Measurements from ENCODE around the gene HHATL. TPM values are rescaled to one million over a fixed set of nuclear protein-coding genes. Genes with fewer than 3 reads are reported as not detected.
A peak's percentile ranks its signal among the peaks of the same experiment; 100 is the strongest.

Gene HHATL
- total RNA-seq, 1 donor from 2014 or later: 3.9 TPM

DNA sequence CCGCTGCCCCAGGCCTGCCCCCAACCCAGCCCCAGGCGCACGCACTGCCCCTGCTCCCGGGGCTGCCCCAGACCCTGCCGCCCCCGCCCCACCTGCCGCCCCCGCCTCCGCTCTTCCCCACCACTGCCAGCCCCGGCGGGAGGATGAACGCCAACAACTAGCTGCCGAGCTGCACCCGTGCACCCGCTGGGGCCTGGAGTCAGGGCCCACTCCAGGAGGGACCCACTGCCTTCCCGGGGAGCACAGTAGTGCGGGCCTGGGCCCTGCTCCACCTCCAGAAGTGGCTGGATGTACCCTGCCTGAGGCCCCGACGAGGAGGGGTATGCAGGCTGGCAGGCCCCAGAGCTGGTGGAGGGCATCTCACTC is 38.2 kb downstream of the HHATL start:
- DNase-seq: no peak

DNA sequence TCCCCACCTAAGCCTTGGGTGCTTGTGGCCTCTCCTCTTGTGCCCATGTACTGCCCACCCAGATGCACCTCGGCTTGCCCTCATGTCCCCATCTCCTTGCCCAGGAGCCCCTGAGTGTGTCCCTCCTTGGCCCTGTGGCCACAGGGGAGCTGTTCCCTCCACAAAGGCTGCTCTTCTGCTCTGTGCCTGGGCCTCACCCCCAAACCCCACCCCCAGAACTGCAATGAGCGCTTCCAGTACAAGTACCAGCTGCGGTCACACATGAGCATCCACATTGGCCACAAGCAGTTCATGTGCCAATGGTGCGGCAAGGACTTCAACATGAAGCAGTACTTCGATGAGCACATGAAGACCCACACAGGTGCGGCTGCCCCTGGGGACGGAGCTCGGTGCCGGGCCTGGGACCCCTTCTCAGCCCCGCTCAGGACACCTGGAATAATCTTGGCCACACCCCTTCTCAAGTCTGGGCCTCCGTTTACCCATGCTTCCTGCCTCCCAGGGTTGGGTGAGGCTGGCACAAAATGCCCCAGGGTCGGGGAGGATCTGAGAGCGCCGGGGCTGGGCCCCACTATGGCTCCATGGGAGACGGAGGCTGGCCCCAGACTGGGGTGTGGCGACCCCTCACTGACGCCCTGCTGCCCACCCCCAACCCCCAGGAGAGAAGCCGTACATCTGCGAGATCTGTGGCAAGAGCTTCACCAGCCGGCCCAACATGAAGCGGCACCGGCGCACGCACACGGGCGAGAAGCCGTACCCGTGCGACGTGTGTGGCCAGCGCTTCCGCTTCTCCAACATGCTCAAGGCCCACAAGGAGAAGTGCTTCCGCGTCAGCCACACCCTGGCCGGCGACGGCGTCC is 38.8 kb downstream of the HHATL start:
- no peak for DNase-seq

DNA sequence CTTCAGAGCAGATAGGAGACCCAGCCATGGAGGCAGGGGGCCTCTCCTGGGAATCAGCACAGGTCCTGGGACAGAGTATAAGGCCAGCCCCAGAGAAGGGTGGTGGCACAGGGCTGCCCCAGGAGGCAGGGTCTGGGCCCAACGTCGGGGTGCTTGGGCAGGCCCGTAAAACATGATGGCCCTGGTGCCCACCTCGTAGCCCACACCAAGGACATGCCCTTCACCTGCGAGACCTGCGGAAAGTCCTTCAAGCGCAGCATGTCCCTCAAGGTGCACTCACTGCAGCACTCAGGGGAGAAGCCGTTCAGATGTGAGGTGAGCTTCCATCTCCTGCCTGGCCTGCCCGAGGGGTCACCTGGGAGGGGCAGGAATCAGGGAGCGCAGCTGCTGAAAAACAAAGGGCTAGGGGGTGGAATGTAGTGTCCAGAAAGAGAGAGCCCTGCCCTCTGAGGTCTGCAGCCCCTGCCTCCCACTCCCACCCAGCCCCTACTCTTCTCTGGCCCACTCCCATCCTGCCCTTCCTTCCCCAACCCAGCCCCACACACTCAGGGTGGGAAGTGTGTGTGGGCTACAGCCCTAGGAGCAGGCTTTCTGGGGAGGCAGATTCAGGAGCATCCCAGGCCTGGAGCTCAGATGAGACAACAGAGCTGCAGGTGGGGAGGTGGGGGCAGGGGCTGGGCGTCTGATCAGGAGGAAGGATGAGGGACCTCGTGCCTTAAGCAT is 39.6 kb downstream of the HHATL start:
- DNase-seq: no peak

- DNase-seq: no peak
Measured at GRCh38 chr3:42662037-42662812, 40.4 kb downstream of the HHATL start.

DNA sequence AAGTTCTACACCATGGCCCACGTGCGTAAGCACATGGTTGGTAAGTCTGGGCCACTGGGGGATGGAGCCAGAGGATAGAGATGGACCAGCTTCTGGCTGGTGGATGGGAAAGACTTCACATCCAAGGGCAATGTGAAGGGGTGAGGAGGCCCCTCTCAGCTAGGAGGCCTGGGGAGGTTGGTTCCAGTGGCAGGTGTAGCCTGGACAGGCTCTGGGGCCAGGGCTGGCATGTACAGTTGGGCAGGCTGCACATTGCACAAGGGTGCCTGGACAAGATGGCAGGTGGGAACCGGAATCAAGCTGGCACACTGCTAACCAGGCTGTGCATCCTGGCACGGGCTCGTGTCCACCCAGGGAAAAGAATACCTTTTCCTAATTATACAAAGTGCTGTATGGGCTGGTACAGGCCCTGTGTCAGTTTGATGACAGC is 41.0 kb downstream of the HHATL start:
- no peak for DNase-seq

DNA sequence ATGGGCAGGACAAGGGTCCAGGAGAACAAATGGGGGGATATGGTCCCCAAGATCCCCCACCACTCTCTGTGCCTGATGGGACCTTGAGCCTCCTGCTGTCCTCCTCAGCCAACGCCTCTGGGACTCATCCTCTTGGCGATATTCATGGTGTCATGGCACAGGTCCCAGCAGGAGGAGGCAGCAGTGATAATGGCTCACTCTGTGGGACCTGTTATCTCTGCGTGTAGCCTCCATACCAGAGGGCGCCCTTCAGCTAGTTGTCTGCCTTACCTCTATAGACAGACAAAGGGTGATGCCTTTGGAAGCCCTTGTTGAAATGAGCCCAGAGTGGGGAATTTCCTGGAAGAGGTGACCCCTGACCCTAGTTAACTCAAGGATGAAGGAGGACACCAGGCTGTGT is 41.7 kb downstream of the HHATL start:
- no peak for DNase-seq

DNA sequence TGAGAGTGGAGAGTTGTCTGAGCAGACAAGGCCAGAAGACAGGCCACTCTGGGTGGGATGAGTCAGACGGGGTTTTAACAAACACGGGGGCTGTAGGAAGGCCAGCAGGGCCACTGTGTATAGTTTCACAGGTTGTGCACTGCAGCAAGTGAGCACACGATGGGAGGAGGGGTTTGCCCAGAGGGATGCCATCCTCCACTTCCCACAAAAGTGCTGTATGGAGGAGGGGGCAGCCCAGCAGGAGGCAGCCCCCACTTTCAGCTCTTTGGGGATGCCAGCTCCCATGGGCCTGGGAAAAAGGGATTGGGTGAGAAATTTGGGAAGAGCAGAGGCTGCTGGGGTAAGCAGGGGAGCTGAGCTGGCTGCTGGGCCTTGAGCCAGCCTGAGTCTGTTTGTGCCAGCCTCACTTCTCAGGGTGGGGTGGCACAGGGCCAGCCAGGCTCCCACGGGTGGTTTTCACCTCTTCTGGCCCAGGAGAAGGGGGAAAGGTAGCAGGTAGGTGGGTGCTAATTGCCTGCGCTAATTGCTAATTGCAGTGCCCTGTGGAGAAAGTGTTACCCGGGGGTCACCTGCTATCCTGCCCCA is 42.4 kb downstream of the HHATL start:
- no peak for DNase-seq

DNA sequence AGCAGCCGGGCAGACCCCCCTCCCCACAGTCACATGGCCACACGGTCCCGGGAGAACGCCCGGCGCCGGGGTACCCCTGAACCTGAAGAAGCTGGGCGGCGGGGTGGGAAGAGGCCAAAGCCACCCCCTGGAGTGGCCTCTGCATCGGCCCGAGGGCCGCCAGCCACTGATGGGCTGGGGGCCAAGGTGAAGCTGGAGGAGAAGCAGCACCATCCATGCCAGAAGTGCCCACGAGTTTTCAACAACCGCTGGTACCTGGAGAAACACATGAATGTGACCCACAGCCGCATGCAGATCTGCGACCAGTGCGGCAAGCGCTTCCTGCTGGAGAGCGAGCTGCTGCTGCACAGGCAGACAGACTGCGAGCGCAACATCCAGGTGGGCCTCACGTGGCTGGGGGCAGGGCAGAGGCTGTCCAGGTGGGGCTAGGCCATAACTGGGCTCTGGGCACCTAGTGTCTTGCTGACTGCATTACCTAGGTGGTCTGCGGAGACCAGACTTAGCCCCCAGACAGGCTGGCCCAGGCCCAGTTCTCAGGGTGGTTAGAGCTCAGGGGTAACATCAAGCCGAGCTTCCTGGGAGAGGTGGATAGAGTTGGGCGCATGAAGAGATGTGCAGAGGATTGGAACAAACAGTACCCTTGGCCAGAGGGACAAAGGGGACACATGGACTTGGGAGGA is 43.0 kb downstream of the HHATL start:
- no peak for DNase-seq

- DNase-seq: no peak
Measured at GRCh38 chr3:42658771-42659390, 43.7 kb downstream of the HHATL start.

- no peak for DNase-seq
Measured at GRCh38 chr3:42658091-42658770, 44.4 kb downstream of the HHATL start.

- DNase-seq: no peak
Measured at GRCh38 chr3:42657675-42658074, 44.9 kb downstream of the HHATL start.

DNA sequence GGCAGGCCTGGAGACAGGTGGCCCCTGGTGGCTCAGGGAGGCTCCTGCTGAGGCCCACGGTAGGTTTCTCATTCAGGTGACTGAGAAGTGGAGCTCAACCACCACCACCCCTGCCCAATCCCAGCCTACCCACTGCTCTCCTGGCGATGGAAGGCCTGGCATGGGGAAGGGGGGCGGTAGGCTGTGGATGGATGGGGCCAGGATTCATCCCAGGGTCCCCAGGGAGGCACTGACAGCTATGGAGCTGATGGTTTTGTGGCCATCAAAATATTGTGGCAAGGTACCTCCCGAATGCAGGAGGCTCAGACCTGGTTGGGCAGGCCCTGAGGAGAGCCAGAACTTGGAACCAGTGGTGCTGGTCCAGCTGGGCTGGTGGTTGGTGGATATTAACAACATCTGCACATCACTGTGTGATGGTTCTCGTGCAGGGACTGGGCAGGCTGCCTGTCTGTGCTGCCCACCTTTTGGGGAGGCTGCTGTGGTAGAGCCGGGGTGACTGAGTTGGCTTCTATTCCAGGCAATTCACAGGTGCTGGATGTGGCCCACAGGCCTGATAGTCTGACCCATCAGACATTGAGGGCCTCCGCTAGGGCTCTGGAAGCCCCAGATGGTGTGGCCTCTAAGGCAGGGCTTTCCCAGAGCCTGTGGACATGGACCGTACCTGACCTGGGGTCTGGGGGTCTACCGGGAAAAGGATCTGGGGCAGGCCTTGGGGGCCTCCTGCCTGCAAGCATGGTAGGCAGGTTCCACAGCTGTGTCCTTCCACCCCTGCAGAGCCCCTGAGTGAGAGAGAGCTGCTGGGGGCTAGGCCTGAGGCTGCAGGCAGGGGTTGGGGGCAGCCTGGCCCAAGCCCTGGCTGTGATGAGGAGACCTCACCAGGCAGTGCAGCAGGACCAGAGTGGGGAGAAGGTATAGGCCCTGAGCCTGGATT is 45.7 kb downstream of the HHATL start:
- DNase-seq: no peak

DNA sequence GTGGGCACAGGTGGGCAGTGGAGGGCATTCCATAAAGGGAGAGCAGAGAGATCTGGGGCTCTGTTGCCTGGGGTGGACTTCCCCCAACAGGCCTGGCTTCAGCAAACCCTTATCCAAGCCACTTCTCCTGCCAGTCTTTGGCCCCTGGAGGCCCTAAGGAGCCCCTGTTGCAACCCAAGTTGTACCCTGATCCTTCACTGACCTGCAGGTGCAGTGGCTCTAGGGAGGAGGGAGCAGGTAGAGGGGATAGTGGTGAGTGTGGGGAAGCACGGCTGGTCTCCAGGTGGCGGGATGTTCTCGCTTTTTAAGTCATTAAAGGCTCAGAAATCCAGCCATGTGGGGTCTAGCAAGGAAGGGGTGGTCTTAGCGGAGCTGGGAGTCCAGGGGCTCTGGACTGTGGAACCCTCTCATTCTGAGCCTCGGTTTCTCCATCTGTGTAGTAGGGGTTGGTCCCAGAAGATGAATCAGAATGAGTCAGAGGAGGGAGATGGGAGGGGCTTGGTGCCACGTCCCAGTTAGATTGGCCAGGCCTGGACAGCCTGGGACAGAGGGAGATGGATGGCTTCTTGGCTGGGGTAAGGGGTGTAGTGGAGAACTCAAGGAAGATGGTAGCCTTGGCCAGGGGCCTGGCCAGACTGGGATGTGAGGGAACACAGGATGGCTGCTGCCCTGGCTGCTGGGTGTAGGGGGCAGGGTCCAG is 46.5 kb downstream of the HHATL start:
- DNase-seq: no peak

DNA sequence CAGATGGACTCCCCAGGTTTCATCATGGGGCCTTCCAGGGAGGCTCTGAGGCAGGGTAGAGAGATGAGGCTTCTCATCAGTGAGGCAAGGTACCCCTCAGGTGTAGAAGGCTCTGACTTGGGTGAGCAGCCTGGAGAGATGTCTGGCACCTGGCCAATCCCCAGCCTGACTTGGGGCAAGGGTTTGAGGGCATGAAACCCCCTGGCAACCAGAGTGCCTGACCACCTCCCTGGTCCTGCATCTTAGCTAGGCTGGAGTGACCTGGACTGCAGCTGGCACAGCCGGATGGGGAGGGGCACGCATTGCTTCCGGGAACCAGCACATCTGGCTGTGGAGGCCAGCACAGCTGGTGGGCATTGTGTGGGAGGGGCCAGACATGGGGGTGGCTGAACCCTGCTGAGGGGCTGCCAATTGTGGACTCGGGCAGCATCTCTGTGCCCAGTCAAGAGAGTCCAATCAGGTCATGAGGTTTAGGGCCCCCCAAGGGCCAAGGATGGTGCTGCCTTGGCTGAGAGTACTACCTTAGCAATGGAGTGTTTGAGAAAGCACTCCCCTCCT is 47.2 kb downstream of the HHATL start:
- DNase-seq: peak; percentile 20

DNA sequence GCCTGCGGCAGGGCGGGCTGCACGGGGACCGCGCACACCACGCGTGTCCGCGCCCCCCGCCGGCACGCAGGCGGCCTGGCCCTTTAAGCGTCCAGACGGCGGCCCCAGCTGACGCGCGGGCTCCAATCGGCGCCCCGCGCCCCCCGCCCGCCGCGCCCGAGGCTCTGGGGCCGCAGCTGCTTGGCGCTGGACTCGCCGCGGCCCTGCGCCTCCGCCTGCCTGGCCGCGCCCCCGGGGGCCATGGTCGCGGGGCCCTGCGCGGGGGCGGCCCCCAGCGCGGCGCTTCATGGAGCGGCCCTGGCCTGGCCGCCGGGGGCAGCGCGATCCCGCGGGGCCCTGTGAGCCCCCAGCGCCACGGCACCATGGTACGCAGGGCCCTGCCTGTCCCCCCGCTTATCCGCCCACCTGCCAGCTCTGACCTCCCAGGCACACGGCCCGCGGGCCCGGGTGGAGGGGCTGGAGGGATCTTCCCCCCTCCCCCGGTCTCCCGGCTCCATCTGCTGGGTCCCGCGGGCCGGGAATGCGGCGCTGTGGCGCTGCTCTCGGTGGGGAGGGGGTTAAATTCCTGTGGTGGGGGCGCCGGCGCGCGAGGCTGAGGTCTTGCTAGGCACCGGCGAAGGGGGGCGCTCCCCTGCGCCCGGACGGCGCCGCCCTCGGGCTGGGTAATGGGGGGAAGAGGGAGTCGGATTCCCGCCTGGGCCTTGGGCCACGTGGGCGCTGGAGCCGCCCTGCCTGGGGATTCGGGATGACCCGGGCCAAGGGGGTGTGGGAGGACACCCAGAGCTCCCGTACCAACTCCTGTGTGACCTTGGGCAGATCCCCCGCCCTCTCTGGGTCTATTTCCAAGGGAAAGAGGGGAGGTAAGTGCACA is 48.0 kb downstream of the HHATL start:
- DNase-seq: no peak

DNA sequence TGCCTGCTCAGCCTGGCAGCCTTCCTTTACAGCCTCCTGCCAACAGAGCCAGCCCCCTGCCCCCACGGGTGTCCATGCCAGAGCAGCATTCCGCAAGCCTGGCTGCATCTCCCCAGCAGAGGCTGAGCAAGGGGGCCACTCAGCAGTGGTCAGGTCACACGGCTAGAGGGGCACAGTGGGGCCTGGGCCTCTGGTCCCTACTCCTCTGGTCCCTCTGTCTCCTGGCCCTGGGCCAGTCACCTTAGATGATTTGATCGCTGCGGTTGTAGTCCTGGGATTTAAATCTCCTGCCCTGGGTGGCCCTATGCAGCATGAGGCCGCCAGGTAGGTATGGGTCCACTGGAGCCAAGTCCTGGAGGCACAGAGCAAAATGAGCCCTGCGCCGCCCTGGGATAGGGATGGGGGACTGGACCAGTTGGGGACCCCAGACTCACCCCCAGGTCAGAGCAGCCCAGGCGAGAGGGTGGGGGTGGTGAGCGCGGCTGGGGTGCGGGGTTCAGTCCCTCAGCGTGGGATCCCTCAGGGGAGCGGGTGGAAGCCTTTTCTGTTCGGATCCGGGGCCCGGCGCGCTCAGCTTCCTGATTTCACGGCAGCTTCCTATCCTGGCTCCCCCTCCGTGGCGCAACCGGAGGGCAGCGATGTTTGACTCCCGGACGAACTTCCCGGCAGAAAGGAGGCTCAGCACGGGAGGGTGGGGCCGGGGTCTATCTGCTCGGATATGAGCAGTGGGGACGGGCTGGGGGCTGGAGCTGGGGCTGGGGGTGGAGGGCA is 48.9 kb downstream of the HHATL start, which contains the start of gene ZBTB47:
TSS of gene ZBTB47 (plus strand) at position 138 of the 771 bp plus-strand sequence. CDS start 4,659 bp downstream, outside the sequence.
- DNase-seq: no peak

- no peak for DNase-seq
Measured at GRCh38 chr3:42653303-42653559, 49.4 kb downstream of the HHATL start.
